Ovary (tissue), 3 donors: ENCODE measurements around the gene SPARC.

Experiments
- EP300 ChIP-seq: sonication (generic); formaldehyde crosslinking; IDR thresholded peaks from one replicate; pipeline ENCODE4 v1.6.1; 2017; ENCODE audit warnings: antibody characterized with exemption
- POLR2A ChIP-seq: fragments of 450-650 bp; IDR thresholded peaks from one replicate; pipeline ENCODE4 v1.6.1; 2017; ENCODE audit warnings: antibody characterized with exemption, mild to moderate bottlenecking, moderate library complexity
- TF ChIP-seq, protein P1 (sequence below), 3 donors: fragments of 450-650 bp in 2 of 3; fragments of 200-600 bp in 1 of 3; IDR thresholded peaks; one replicate each; pipeline versions ENCODE4 v1.5.1 to v1.8.0; 2016 to 2022; ENCODE audit warnings: antibody characterized with exemption in 3 of 3, mild to moderate bottlenecking in 1 of 3
- donor health status: DM: no; HTN: no; CAD: no.

DNA sequence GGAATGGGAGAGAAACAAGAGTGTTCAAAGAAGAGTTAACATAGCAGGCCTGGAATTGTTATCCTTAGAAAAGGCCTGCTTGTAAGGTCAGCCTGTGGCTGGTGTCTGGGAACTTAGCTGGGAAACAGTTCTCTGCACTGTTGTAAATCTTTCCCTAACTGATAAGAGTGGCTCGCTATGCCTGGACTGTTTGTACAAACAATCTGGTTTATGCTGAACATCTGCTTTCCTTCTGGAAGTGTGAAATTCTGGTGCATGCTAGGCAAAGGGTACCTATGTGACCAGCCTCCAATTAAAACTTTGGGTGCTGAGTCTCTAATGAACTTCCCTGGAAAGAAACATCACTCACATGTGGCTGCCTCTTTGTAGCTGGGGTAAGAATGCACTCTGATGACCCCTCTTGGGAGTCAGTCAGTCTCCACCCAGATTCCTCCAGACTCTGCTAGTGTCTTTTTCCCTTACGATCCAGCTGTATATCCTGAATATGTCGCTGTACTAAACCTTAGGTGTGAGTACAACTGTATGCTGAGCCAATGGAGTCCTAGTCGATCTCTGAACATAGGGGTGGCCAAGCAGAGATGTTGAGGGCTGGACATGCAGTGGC is 16.5 kb downstream of the SPARC start:
- TF ChIP-seq, protein P1, sequence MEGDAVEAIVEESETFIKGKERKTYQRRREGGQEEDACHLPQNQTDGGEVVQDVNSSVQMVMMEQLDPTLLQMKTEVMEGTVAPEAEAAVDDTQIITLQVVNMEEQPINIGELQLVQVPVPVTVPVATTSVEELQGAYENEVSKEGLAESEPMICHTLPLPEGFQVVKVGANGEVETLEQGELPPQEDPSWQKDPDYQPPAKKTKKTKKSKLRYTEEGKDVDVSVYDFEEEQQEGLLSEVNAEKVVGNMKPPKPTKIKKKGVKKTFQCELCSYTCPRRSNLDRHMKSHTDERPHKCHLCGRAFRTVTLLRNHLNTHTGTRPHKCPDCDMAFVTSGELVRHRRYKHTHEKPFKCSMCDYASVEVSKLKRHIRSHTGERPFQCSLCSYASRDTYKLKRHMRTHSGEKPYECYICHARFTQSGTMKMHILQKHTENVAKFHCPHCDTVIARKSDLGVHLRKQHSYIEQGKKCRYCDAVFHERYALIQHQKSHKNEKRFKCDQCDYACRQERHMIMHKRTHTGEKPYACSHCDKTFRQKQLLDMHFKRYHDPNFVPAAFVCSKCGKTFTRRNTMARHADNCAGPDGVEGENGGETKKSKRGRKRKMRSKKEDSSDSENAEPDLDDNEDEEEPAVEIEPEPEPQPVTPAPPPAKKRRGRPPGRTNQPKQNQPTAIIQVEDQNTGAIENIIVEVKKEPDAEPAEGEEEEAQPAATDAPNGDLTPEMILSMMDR (IDR thresholded peaks at IDR 0.05): no peak
- TF ChIP-seq POLR2A (no peak), EP300 (no peak)
